K562 (cell line): ENCODE measurements around the gene LRRC4B. TPM values are rescaled to one million over a fixed set of nuclear protein-coding genes. Genes with fewer than 3 reads are reported as not detected.

Experiments
- DACH1 ChIP-seq: fragments of 450-650 bp; IDR thresholded peaks from 2 replicates; pipeline ENCODE4 v1.6.1; 2018; ENCODE audit not compliant: partially characterized antibody
- HEY1 ChIP-seq: fragments of 250-450 bp; sonication (Bioruptor Pico); IDR thresholded peaks from 2 replicates; pipeline ENCODE4 v1.5.0; 2020; ENCODE audit warnings: mild to moderate bottlenecking, moderate library complexity, borderline replicate concordance
- ZBTB7A ChIP-seq: IDR thresholded peaks from 2 replicates; pipeline ENCODE4 v1.6.1; 2011; ENCODE audit warnings: low read depth, mild to moderate bottlenecking, low read length, moderate library complexity, borderline replicate concordance; ENCODE audit not compliant: control insufficient read depth
- ZNF165 ChIP-seq: fragments of 250-450 bp; sonication (Bioruptor Pico); IDR thresholded peaks from 2 replicates; pipeline ENCODE4 v1.4.0; 2020; ENCODE audit warnings: borderline replicate concordance
- ZNF263 ChIP-seq: sonication (generic); formaldehyde crosslinking; IDR thresholded peaks from 2 replicates; pipeline ENCODE4 v1.8.0; 2022; ENCODE audit warnings: mild to moderate bottlenecking, missing genetic modification reagents, borderline replicate concordance
- ZNF561 ChIP-seq: fragments of 450-650 bp; formaldehyde crosslinking; conservative IDR thresholded peaks from 2 replicates; pipeline ENCODE4 v1.4.0; 2020; ENCODE audit warnings: mild to moderate bottlenecking, moderate library complexity
- ZNF707 ChIP-seq: fragments of 250-450 bp; sonication (Bioruptor Pico); conservative IDR thresholded peaks from 2 replicates; pipeline ENCODE4 v1.8.0; 2022; ENCODE audit warnings: inconsistent platforms, mild to moderate bottlenecking, moderate library complexity
- polyA plus RNA-seq, 8 experiments: library from polyadenylated mRNA; depleted of rRNA in 4 of 8; stranded (reverse) in 5 of 8; unstranded in 3 of 8; fragments of >200 nt; fragmentation: Nextera tagmentation in 2 of 8; fragmentation: Illumina TruSeq in 1 of 8; extraction: Ambion mirVana in 2 of 8; extraction: Trizol in 1 of 8; gene quantifications; 2 replicates each; pipeline versions ENCODE4 v1.2.1 to v1.2.3, GENCODE V29; 2011 to 2014; ENCODE audit warnings: inconsistent platforms in 1 of 8, missing spikeins in 1 of 8
- total RNA-seq, 7 experiments: library from RNA; depleted of rRNA in 6 of 7; stranded (reverse); fragments of >200 nt in 6 of 7; fragmentation: Illumina TruSeq in 2 of 7; extraction: Trizol in 2 of 7; gene quantifications; 2 replicates each; pipeline versions ENCODE4 v1.2.1 to v1.2.3, GENCODE V29; 2011 to 2021; ENCODE audit warnings: low replicate concordance in 1 of 7
- TF ChIP-seq, protein P1 (sequence below): fragments of 450-650 bp; formaldehyde crosslinking; conservative IDR thresholded peaks from 2 replicates; pipeline ENCODE4 v1.4.0; 2022; ENCODE audit warnings: mild to moderate bottlenecking, missing genetic modification characterization
- TF ChIP-seq, protein P2 (sequence below): fragments of 250-450 bp; sonication (Bioruptor Pico); IDR thresholded peaks from 2 replicates; pipeline ENCODE4 v1.8.0; 2021; ENCODE audit warnings: mild to moderate bottlenecking, moderate library complexity
- TF ChIP-seq, protein P3 (sequence below): fragments of 450-650 bp; formaldehyde crosslinking; IDR thresholded peaks from 2 replicates; pipeline ENCODE4 v1.4.0; 2022; ENCODE audit warnings: missing genetic modification characterization
- TF ChIP-seq, protein P4 (sequence below): fragments of 450-650 bp; IDR thresholded peaks from 2 replicates; pipeline ENCODE4 v1.6.1; 2016; ENCODE audit warnings: missing biosample characterization, missing genetic modification characterization
- TF ChIP-seq, protein P5 (sequence below): sonication (generic); formaldehyde crosslinking; IDR thresholded peaks from 2 replicates; pipeline ENCODE4 v1.8.1; 2023; ENCODE audit warnings: missing genetic modification reagents, mild to moderate bottlenecking, borderline replicate concordance
- TF ChIP-seq, protein P6 (sequence below): fragments of 450-650 bp; IDR thresholded peaks from 2 replicates; pipeline ENCODE4 v1.6.1; 2016; ENCODE audit warnings: low read depth, mild to moderate bottlenecking, moderate library complexity
- TF ChIP-seq, protein P7 (sequence below): fragments of 450-650 bp; IDR thresholded peaks from 2 replicates; pipeline ENCODE4 v1.6.1; 2017; ENCODE audit warnings: mild to moderate bottlenecking, moderate library complexity

Gene LRRC4B
- total and polyA plus RNA-seq, 9 of the 15 experiments (the other 6 are each of a cell fraction or from before 2014, with no cell fraction given): 0.18 to 9.6 (median 2.9) TPM; not detected in 2

DNA sequence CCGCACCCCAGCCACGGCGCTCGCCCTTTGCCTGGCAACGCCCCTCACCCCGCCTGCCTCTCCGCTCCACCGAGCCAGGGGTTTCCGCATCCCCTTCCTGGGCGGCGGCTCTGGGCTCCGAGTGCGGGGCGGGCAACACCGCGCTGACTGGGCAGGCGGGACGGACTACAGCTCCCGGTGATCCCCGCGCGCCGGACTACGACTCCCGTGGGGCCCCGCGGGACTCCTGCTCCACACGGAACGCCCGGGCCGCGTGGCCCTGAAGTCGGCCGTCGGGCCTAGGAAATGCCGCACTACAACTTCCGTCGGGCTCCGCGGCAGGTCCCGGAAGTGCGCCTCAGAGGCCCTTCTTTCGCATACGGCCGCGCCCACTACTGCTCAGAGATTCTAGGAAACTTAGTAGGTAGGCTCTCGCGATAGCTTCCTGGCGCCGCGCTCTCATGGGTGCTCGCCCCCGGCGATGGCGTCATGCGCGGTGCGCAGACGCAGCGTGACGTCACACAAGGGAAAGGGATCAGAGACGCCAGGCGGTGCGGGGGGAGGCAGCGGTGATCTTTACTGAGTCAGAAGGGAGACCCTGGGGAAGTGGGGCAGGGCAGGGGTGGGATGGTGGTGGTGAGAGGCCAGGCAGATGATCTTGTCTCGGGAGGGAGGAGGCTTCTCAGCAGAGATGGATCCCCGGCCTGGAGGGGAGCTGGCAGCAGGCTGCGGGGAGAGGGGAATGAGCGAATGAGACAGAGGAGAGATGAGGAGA, 57.0 kb downstream of the LRRC4B start, which contains the start of gene JOSD2 (continued):
- TF ChIP-seq ZNF263 (CRISPR knock-in tag) (no peak), ZNF707 (no peak), ZNF165 (CRISPR knock-in tag) (no peak), ZBTB7A (peak; percentile 69; the same call in 1 of the 2 replicates), ZNF561 (CRISPR knock-in tag) (no peak), HEY1 (CRISPR knock-in tag) (peak; percentile 60; the same call in 1 of the 2 replicates), DACH1 (no peak)
- TF ChIP-seq, protein P1, sequence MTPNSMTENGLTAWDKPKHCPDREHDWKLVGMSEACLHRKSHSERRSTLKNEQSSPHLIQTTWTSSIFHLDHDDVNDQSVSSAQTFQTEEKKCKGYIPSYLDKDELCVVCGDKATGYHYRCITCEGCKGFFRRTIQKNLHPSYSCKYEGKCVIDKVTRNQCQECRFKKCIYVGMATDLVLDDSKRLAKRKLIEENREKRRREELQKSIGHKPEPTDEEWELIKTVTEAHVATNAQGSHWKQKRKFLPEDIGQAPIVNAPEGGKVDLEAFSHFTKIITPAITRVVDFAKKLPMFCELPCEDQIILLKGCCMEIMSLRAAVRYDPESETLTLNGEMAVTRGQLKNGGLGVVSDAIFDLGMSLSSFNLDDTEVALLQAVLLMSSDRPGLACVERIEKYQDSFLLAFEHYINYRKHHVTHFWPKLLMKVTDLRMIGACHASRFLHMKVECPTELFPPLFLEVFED (CRISPR knock-in tag): peak; percentile 95
- TF ChIP-seq, protein P2, sequence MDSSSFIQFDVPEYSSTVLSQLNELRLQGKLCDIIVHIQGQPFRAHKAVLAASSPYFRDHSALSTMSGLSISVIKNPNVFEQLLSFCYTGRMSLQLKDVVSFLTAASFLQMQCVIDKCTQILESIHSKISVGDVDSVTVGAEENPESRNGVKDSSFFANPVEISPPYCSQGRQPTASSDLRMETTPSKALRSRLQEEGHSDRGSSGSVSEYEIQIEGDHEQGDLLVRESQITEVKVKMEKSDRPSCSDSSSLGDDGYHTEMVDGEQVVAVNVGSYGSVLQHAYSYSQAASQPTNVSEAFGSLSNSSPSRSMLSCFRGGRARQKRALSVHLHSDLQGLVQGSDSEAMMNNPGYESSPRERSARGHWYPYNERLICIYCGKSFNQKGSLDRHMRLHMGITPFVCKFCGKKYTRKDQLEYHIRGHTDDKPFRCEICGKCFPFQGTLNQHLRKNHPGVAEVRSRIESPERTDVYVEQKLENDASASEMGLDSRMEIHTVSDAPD (CRISPR knock-in tag): no peak
- TF ChIP-seq, protein P3, sequence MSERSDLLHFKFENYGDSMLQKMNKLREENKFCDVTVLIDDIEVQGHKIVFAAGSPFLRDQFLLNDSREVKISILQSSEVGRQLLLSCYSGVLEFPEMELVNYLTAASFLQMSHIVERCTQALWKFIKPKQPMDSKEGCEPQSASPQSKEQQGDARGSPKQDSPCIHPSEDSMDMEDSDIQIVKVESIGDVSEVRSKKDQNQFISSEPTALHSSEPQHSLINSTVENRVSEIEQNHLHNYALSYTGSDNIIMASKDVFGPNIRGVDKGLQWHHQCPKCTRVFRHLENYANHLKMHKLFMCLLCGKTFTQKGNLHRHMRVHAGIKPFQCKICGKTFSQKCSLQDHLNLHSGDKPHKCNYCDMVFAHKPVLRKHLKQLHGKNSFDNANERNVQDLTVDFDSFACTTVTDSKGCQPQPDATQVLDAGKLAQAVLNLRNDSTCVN (CRISPR knock-in tag): peak; percentile 93
- TF ChIP-seq, protein P4, sequence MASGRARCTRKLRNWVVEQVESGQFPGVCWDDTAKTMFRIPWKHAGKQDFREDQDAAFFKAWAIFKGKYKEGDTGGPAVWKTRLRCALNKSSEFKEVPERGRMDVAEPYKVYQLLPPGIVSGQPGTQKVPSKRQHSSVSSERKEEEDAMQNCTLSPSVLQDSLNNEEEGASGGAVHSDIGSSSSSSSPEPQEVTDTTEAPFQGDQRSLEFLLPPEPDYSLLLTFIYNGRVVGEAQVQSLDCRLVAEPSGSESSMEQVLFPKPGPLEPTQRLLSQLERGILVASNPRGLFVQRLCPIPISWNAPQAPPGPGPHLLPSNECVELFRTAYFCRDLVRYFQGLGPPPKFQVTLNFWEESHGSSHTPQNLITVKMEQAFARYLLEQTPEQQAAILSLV: no peak
- TF ChIP-seq, protein P5, sequence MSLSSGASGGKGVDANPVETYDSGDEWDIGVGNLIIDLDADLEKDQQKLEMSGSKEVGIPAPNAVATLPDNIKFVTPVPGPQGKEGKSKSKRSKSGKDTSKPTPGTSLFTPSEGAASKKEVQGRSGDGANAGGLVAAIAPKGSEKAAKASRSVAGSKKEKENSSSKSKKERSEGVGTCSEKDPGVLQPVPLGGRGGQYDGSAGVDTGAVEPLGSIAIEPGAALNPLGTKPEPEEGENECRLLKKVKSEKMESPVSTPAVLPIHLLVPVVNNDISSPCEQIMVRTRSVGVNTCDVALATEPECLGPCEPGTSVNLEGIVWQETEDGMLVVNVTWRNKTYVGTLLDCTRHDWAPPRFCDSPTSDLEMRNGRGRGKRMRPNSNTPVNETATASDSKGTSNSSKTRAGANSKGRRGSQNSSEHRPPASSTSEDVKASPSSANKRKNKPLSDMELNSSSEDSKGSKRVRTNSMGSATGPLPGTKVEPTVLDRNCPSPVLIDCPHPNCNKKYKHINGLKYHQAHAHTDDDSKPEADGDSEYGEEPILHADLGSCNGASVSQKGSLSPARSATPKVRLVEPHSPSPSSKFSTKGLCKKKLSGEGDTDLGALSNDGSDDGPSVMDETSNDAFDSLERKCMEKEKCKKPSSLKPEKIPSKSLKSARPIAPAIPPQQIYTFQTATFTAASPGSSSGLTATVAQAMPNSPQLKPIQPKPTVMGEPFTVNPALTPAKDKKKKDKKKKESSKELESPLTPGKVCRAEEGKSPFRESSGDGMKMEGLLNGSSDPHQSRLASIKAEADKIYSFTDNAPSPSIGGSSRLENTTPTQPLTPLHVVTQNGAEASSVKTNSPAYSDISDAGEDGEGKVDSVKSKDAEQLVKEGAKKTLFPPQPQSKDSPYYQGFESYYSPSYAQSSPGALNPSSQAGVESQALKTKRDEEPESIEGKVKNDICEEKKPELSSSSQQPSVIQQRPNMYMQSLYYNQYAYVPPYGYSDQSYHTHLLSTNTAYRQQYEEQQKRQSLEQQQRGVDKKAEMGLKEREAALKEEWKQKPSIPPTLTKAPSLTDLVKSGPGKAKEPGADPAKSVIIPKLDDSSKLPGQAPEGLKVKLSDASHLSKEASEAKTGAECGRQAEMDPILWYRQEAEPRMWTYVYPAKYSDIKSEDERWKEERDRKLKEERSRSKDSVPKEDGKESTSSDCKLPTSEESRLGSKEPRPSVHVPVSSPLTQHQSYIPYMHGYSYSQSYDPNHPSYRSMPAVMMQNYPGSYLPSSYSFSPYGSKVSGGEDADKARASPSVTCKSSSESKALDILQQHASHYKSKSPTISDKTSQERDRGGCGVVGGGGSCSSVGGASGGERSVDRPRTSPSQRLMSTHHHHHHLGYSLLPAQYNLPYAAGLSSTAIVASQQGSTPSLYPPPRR (CRISPR knock-in tag): no peak
- TF ChIP-seq, protein P6, sequence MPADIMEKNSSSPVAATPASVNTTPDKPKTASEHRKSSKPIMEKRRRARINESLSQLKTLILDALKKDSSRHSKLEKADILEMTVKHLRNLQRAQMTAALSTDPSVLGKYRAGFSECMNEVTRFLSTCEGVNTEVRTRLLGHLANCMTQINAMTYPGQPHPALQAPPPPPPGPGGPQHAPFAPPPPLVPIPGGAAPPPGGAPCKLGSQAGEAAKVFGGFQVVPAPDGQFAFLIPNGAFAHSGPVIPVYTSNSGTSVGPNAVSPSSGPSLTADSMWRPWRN: no peak
- TF ChIP-seq, protein P7, sequence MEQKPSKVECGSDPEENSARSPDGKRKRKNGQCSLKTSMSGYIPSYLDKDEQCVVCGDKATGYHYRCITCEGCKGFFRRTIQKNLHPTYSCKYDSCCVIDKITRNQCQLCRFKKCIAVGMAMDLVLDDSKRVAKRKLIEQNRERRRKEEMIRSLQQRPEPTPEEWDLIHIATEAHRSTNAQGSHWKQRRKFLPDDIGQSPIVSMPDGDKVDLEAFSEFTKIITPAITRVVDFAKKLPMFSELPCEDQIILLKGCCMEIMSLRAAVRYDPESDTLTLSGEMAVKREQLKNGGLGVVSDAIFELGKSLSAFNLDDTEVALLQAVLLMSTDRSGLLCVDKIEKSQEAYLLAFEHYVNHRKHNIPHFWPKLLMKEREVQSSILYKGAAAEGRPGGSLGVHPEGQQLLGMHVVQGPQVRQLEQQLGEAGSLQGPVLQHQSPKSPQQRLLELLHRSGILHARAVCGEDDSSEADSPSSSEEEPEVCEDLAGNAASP: no peak
